ENCODE measurements around the gene CELF4.

GRCh38 chr18:37539236-37539635 lies 26.4 kb downstream of the CELF4 start:
- TF ChIP-seq CTCF (IDR thresholded peaks at IDR 0.05; ENCODE audit: insufficient read depth, low read length, poor library complexity, severe bottlenecking) (no peak), EZH2phosphoT487 (conservative IDR thresholded peaks at IDR 0.05; ENCODE audit: low read length) (no peak)
